GM23338 (cell line): ENCODE measurements around the gene FAM83F. TPM values are rescaled to one million over a fixed set of nuclear protein-coding genes. Genes with fewer than 3 reads are reported as not detected.
A peak's percentile ranks its signal among the peaks of the same experiment; 100 is the strongest.

Source experiments
- ATAC-seq: fragments of 200-7000 bp; cut with Tn5 transposase; 3 replicates; pipeline ENCODE4 v1.9.1; 2020
- DNase-seq: peaks from one replicate; pipeline ENCODE4 v3.0.0-alpha.2; 2015; ENCODE audit warnings: low spot score
- H2AFZ ChIP-seq: fragments of 200-600 bp; sonication (generic); 2 replicates; pipeline ENCODE4 v1.8.0; 2016; ENCODE audit warnings: antibody characterized with exemption, mild to moderate bottlenecking, moderate library complexity
- H3F3A ChIP-seq: fragments of 200-600 bp; sonication (generic); replicated peaks from 2 replicates; pipeline ENCODE4 v1.8.0; 2017; ENCODE audit warnings: antibody characterized with exemption, mixed run types, low read depth
- H3K27ac ChIP-seq: fragments of 200-600 bp; sonication (generic); 2 replicates; pipeline ENCODE4 v1.6.1; 2016; ENCODE audit warnings: low read depth
- H3K27me3 ChIP-seq: fragments of 200-600 bp; sonication (generic); 2 replicates; pipeline ENCODE4 v1.8.0; 2016; ENCODE audit warnings: mild to moderate bottlenecking, mixed run types, moderate library complexity; ENCODE audit not compliant: insufficient read depth
- H3K36me3 ChIP-seq: fragments of 200-600 bp; sonication (generic); 2 replicates; pipeline ENCODE4 v1.8.0; 2016; ENCODE audit warnings: mild to moderate bottlenecking; ENCODE audit not compliant: insufficient read depth
- H3K4me1 ChIP-seq: fragments of 200-600 bp; sonication (generic); 2 replicates; pipeline ENCODE4 v1.8.0; 2016; ENCODE audit warnings: mild to moderate bottlenecking, moderate library complexity; ENCODE audit not compliant: insufficient read depth
- H3K4me2 ChIP-seq: fragments of 200-600 bp; sonication (generic); 2 replicates; pipeline ENCODE4 v1.7.1; 2017; ENCODE audit warnings: mixed run types
- H3K4me3 ChIP-seq: fragments of 200-600 bp; sonication (generic); 2 replicates; pipeline ENCODE4 v1.6.1; 2016; ENCODE audit warnings: mixed run types
- H3K79me2 ChIP-seq: fragments of 200-600 bp; sonication (generic); replicated peaks from 2 replicates; pipeline ENCODE4 v1.8.0; 2017; ENCODE audit warnings: mild to moderate bottlenecking; ENCODE audit not compliant: insufficient read depth
- H3K9me2 ChIP-seq: fragments of 200-600 bp; sonication (generic); 2 replicates; pipeline ENCODE4 v1.8.0; 2017; ENCODE audit not compliant: insufficient read depth
- H4K20me1 ChIP-seq: fragments of 200-600 bp; sonication (generic); replicated peaks from 2 replicates; pipeline ENCODE4 v1.8.0; 2017; ENCODE audit warnings: mild to moderate bottlenecking; ENCODE audit not compliant: insufficient read depth
- H3K27ac Mint-ChIP-seq: 2 replicates; pipeline ENCODE4 v1.8.0; 2020; ENCODE audit warnings: inconsistent platforms, mild to moderate bottlenecking, moderate library complexity, mixed read lengths
- H3K27me3 Mint-ChIP-seq: 3 replicates; pipeline ENCODE4 v1.8.0; 2022; ENCODE audit warnings: low read depth, mild to moderate bottlenecking, moderate library complexity, mixed read lengths, inconsistent platforms; ENCODE audit not compliant: insufficient read depth, poor library complexity
- H3K36me3 Mint-ChIP-seq: 3 replicates; pipeline ENCODE4 v1.8.0; 2021; ENCODE audit warnings: low read depth, mild to moderate bottlenecking, inconsistent platforms, moderate library complexity, mixed read lengths
- H3K4me1 Mint-ChIP-seq: 3 replicates; pipeline ENCODE4 v1.8.0; 2020; ENCODE audit warnings: mild to moderate bottlenecking, inconsistent platforms, mixed read lengths
- H3K4me3 Mint-ChIP-seq: 3 replicates; pipeline ENCODE4 v1.8.0; 2021; ENCODE audit warnings: moderate library complexity, mild to moderate bottlenecking, inconsistent platforms, mixed read lengths
- H3K9me3 Mint-ChIP-seq: 3 replicates; pipeline ENCODE4 v1.8.0; 2020; ENCODE audit warnings: moderate library complexity, mild to moderate bottlenecking, inconsistent platforms, mixed read lengths
- CREB1 ChIP-seq: fragments of 250-450 bp; sonication (Bioruptor Pico); IDR thresholded peaks from 2 replicates; pipeline ENCODE4 v1.5.0; 2020; ENCODE audit warnings: low read depth, mild to moderate bottlenecking, moderate library complexity
- EZH2 ChIP-seq: fragments of 200-600 bp; sonication (generic); IDR thresholded peaks from one replicate; pipeline ENCODE4 v1.8.0; 2017; ENCODE audit warnings: antibody characterized with exemption, mild to moderate bottlenecking, low read depth; ENCODE audit not compliant: unreplicated experiment
- EZH2phosphoT487 ChIP-seq: fragments of 200-600 bp; sonication (generic); IDR thresholded peaks from one replicate; pipeline ENCODE4 v1.8.1; 2018; ENCODE audit warnings: antibody characterized with exemption; ENCODE audit not compliant: unreplicated experiment
- JUNB ChIP-seq: IDR thresholded peaks from one replicate; pipeline ENCODE4 v1.6.1; 2016; ENCODE audit warnings: antibody characterized with exemption; ENCODE audit not compliant: unreplicated experiment
- NANOG ChIP-seq: IDR thresholded peaks from 2 replicates; pipeline ENCODE4 v1.6.1; 2016; ENCODE audit warnings: antibody characterized with exemption, borderline replicate concordance
- POLR2AphosphoS5 ChIP-seq: IDR thresholded peaks from 2 replicates; pipeline ENCODE4 v1.6.1; 2016; ENCODE audit warnings: antibody characterized with exemption, low read depth
- STAT1 ChIP-seq: IDR thresholded peaks from one replicate; pipeline ENCODE4 v1.6.1; 2016; ENCODE audit warnings: antibody characterized with exemption; ENCODE audit not compliant: unreplicated experiment
- ZNF114 ChIP-seq: fragments of 250-450 bp; sonication (Bioruptor Pico); IDR thresholded peaks from 2 replicates; pipeline ENCODE4 v1.5.0; 2020; ENCODE audit warnings: mild to moderate bottlenecking, moderate library complexity
- ZNF331 ChIP-seq: fragments of 250-450 bp; sonication (Bioruptor Pico); IDR thresholded peaks from 2 replicates; pipeline ENCODE4 v1.5.0; 2020; ENCODE audit warnings: low read depth, mild to moderate bottlenecking, moderate library complexity
- polyA plus RNA-seq: library from polyadenylated mRNA; unstranded; fragments of >200 nt; fragmentation: Nextera tagmentation; extraction: Ambion mirVana; gene quantifications from 2 replicates; pipeline ENCODE4 v1.2.1, GENCODE V29; 2016
- total RNA-seq: library from RNA; depleted of rRNA; stranded (reverse); fragments of >200 nt; shearing (Covaris generic); gene quantifications from 2 replicates; pipeline ENCODE4 v1.2.3, GENCODE V29; 2014
- TF ChIP-seq, protein P1 (sequence below): IDR thresholded peaks from 2 replicates; pipeline ENCODE4 v1.6.1; 2016; ENCODE audit warnings: antibody characterized with exemption
- TF ChIP-seq, protein P2 (sequence below), 2 experiments: fragments of 200-600 bp in 1 of 2; sonication (generic) in 1 of 2; conservative IDR thresholded peaks; 2 replicates each; pipeline versions ENCODE4 v1.5.1 to v1.6.1; 2016 to 2017; ENCODE audit warnings: antibody characterized with exemption in 2 of 2, low read depth in 2 of 2, mild to moderate bottlenecking in 2 of 2, moderate library complexity in 1 of 2
- TF ChIP-seq, protein P3 (sequence below): fragments of 250-450 bp; sonication (Bioruptor Pico); IDR thresholded peaks from 2 replicates; pipeline ENCODE4 v1.5.0; 2020; ENCODE audit warnings: mild to moderate bottlenecking, moderate library complexity
- TF ChIP-seq, protein P4 (sequence below): IDR thresholded peaks from one replicate; pipeline ENCODE4 v1.6.1; 2018; ENCODE audit warnings: antibody characterized with exemption; ENCODE audit not compliant: unreplicated experiment

Gene FAM83F
- total and polyA plus RNA-seq, 2 experiments from 2014 or later: 3.7 to 15.9 TPM

DNA sequence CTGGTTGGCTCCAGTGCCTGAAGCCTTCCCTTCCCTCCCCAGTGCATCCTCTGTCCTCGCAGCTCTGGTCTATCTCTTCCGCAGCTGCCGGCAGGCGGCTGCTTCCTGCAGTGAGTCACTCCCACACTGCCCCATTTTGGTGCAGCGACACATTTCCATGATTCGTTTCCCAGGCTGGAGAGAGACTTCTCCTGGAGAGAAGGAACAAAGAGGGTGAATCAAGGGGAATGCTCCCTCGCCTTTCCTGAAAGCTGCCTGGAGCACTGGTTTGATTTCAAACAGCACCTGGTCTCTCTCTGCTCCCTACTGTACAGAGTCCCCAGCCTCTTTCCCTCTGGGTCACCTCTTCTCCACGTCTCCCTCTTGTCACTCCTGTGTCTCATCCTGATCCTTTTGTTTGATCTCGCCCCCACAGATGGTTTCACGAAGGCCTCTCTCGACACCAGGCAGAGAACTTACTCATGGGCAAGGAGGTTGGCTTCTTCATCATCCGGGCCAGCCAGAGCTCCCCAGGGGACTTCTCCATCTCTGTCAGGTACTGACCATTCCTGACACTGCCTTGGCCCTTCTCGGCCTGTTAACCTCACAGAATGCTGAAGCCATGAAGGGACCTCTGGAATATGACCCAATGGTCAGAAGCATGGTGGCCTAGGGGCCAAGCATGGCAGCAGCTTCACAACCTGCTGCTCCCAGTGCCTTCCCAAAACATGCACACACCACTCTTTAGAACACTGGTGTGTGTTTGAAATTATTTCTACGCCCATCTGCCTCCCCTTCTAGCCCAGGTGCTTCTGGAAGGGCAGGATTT, 34.9 kb upstream of the FAM83F start, which contains the start of gene TMA7B:
TMA7B (plus strand) TSS at position 758 of the 808 bp plus-strand sequence. CDS start 3,978 bp downstream, outside the sequence.
- H3K36me3 Mint-ChIP-seq: no peaks in the 10 kb centered on the region
- no peak within 1 kb of the TSS; the same call in 2 of the 3 replicates for H3K4me3 Mint-ChIP-seq
- H3F3A ChIP-seq: no peaks in the 10 kb centered on the region
- H3K36me3 ChIP-seq: no peaks in the 10 kb centered on the region
- H3K4me1 Mint-ChIP-seq: peaks cover 32% of the 10 kb centered on the region
- H3K27ac ChIP-seq: no peak within 1 kb of the TSS
- DNase-seq: peak; percentile 59
- H3K79me2 ChIP-seq: no peaks in the 10 kb centered on the region
- H3K27ac Mint-ChIP-seq: no peak within 1 kb of the TSS
- no peaks in the 10 kb centered on the region for H4K20me1 ChIP-seq
- TF ChIP-seq ZNF114 (CRISPR knock-in tag) (no peak), CREB1 (CRISPR knock-in tag) (no peak), NANOG (no peak), EZH2 (no peak), ZNF331 (CRISPR knock-in tag) (no peak), EZH2phosphoT487 (no peak), JUNB (no peak), POLR2AphosphoS5 (no peak), STAT1 (no peak)
- TF ChIP-seq, protein P1, sequence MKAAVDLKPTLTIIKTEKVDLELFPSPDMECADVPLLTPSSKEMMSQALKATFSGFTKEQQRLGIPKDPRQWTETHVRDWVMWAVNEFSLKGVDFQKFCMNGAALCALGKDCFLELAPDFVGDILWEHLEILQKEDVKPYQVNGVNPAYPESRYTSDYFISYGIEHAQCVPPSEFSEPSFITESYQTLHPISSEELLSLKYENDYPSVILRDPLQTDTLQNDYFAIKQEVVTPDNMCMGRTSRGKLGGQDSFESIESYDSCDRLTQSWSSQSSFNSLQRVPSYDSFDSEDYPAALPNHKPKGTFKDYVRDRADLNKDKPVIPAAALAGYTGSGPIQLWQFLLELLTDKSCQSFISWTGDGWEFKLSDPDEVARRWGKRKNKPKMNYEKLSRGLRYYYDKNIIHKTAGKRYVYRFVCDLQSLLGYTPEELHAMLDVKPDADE: no peak
- TF ChIP-seq, protein P2, sequence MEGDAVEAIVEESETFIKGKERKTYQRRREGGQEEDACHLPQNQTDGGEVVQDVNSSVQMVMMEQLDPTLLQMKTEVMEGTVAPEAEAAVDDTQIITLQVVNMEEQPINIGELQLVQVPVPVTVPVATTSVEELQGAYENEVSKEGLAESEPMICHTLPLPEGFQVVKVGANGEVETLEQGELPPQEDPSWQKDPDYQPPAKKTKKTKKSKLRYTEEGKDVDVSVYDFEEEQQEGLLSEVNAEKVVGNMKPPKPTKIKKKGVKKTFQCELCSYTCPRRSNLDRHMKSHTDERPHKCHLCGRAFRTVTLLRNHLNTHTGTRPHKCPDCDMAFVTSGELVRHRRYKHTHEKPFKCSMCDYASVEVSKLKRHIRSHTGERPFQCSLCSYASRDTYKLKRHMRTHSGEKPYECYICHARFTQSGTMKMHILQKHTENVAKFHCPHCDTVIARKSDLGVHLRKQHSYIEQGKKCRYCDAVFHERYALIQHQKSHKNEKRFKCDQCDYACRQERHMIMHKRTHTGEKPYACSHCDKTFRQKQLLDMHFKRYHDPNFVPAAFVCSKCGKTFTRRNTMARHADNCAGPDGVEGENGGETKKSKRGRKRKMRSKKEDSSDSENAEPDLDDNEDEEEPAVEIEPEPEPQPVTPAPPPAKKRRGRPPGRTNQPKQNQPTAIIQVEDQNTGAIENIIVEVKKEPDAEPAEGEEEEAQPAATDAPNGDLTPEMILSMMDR (conservative IDR thresholded peaks at IDR 0.05; ENCODE audit: low read depth in 2 of 2): no peak
- TF ChIP-seq, protein P3, sequence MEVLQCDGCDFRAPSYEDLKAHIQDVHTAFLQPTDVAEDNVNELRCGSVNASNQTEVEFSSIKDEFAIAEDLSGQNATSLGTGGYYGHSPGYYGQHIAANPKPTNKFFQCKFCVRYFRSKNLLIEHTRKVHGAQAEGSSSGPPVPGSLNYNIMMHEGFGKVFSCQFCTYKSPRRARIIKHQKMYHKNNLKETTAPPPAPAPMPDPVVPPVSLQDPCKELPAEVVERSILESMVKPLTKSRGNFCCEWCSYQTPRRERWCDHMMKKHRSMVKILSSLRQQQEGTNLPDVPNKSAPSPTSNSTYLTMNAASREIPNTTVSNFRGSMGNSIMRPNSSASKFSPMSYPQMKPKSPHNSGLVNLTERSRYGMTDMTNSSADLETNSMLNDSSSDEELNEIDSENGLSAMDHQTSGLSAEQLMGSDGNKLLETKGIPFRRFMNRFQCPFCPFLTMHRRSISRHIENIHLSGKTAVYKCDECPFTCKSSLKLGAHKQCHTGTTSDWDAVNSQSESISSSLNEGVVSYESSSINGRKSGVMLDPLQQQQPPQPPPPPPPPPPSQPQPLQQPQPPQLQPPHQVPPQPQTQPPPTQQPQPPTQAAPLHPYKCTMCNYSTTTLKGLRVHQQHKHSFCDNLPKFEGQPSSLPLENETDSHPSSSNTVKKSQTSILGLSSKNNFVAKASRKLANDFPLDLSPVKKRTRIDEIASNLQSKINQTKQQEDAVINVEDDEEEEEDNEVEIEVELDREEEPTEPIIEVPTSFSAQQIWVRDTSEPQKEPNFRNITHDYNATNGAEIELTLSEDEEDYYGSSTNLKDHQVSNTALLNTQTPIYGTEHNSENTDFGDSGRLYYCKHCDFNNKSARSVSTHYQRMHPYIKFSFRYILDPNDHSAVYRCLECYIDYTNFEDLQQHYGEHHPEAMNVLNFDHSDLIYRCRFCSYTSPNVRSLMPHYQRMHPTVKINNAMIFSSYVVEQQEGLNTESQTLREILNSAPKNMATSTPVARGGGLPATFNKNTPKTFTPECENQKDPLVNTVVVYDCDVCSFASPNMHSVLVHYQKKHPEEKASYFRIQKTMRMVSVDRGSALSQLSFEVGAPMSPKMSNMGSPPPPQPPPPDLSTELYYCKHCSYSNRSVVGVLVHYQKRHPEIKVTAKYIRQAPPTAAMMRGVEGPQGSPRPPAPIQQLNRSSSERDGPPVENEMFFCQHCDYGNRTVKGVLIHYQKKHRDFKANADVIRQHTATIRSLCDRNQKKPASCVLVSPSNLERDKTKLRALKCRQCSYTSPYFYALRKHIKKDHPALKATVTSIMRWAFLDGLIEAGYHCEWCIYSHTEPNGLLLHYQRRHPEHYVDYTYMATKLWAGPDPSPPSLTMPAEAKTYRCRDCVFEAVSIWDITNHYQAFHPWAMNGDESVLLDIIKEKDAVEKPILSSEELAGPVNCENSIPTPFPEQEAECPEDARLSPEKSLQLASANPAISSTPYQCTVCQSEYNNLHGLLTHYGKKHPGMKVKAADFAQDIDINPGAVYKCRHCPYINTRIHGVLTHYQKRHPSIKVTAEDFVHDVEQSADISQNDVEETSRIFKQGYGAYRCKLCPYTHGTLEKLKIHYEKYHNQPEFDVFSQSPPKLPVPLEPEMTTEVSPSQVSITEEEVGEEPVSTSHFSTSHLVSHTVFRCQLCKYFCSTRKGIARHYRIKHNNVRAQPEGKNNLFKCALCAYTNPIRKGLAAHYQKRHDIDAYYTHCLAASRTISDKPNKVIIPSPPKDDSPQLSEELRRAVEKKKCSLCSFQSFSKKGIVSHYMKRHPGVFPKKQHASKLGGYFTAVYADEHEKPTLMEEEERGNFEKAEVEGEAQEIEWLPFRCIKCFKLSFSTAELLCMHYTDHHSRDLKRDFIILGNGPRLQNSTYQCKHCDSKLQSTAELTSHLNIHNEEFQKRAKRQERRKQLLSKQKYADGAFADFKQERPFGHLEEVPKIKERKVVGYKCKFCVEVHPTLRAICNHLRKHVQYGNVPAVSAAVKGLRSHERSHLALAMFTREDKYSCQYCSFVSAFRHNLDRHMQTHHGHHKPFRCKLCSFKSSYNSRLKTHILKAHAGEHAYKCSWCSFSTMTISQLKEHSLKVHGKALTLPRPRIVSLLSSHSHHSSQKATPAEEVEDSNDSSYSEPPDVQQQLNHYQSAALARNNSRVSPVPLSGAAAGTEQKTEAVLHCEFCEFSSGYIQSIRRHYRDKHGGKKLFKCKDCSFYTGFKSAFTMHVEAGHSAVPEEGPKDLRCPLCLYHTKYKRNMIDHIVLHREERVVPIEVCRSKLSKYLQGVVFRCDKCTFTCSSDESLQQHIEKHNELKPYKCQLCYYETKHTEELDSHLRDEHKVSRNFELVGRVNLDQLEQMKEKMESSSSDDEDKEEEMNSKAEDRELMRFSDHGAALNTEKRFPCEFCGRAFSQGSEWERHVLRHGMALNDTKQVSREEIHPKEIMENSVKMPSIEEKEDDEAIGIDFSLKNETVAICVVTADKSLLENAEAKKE (CRISPR knock-in tag): no peak
- TF ChIP-seq, protein P4, sequence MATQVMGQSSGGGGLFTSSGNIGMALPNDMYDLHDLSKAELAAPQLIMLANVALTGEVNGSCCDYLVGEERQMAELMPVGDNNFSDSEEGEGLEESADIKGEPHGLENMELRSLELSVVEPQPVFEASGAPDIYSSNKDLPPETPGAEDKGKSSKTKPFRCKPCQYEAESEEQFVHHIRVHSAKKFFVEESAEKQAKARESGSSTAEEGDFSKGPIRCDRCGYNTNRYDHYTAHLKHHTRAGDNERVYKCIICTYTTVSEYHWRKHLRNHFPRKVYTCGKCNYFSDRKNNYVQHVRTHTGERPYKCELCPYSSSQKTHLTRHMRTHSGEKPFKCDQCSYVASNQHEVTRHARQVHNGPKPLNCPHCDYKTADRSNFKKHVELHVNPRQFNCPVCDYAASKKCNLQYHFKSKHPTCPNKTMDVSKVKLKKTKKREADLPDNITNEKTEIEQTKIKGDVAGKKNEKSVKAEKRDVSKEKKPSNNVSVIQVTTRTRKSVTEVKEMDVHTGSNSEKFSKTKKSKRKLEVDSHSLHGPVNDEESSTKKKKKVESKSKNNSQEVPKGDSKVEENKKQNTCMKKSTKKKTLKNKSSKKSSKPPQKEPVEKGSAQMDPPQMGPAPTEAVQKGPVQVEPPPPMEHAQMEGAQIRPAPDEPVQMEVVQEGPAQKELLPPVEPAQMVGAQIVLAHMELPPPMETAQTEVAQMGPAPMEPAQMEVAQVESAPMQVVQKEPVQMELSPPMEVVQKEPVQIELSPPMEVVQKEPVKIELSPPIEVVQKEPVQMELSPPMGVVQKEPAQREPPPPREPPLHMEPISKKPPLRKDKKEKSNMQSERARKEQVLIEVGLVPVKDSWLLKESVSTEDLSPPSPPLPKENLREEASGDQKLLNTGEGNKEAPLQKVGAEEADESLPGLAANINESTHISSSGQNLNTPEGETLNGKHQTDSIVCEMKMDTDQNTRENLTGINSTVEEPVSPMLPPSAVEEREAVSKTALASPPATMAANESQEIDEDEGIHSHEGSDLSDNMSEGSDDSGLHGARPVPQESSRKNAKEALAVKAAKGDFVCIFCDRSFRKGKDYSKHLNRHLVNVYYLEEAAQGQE: no peak
- no peak within 1 kb of the TSS for H3K4me3 ChIP-seq
- H3K4me2 ChIP-seq: peak within 1 kb of the TSS; percentile 14; the same call in 1 of the 2 replicates
- H3K9me2 ChIP-seq: no peaks in the 10 kb centered on the region
- H3K9me3 Mint-ChIP-seq: peaks cover 3% of the 10 kb centered on the region; the same call in 1 of the 3 replicates
- peak; percentile 98 for ATAC-seq
- peaks cover 4% of the 10 kb centered on the region; the same call in 1 of the 2 replicates for H3K4me1 ChIP-seq
- H3K27me3 ChIP-seq: no peaks in the 10 kb centered on the region
- H2AFZ ChIP-seq: peak within 1 kb of the TSS; percentile 92
- peaks cover 15% of the 10 kb centered on the region for H3K27me3 Mint-ChIP-seq
